Measurements from ENCODE around the gene DBF4B. TPM values are rescaled to one million over a fixed set of nuclear protein-coding genes. Genes with fewer than 3 reads are reported as not detected.

The DBF4B gene
- total and polyA plus RNA-seq, 8 donors = 1.0 to 5.5 (median 2.8) TPM

GRCh38 chr17:44767493-44767892, 59.0 kb downstream of the DBF4B start:
- Histone ChIP-seq H3K9me3 (no peaks in the 10 kb centered on the region), H3K27ac (no peak overlapping the region), H3K4me3 (no peak overlapping the region), H3K27me3 (no peaks in the 10 kb centered on the region), H3K36me3 (no peaks in the 10 kb centered on the region), H3K4me1 (no peaks in the 10 kb centered on the region)
- 46 to 47% methylated on average over 4 of the region's 4 CpGs for WGBS, 2 donors
- intact Hi-C loops (cut with DNase I) = no loop called here
- DNase-seq = peak in 1 of 6 donors; percentile 42
- no peak for FAIRE-seq
- TF ChIP-seq, protein P1, sequence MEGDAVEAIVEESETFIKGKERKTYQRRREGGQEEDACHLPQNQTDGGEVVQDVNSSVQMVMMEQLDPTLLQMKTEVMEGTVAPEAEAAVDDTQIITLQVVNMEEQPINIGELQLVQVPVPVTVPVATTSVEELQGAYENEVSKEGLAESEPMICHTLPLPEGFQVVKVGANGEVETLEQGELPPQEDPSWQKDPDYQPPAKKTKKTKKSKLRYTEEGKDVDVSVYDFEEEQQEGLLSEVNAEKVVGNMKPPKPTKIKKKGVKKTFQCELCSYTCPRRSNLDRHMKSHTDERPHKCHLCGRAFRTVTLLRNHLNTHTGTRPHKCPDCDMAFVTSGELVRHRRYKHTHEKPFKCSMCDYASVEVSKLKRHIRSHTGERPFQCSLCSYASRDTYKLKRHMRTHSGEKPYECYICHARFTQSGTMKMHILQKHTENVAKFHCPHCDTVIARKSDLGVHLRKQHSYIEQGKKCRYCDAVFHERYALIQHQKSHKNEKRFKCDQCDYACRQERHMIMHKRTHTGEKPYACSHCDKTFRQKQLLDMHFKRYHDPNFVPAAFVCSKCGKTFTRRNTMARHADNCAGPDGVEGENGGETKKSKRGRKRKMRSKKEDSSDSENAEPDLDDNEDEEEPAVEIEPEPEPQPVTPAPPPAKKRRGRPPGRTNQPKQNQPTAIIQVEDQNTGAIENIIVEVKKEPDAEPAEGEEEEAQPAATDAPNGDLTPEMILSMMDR (IDR thresholded peaks at IDR 0.05) = no peak
- no peak for ATAC-seq

DNA sequence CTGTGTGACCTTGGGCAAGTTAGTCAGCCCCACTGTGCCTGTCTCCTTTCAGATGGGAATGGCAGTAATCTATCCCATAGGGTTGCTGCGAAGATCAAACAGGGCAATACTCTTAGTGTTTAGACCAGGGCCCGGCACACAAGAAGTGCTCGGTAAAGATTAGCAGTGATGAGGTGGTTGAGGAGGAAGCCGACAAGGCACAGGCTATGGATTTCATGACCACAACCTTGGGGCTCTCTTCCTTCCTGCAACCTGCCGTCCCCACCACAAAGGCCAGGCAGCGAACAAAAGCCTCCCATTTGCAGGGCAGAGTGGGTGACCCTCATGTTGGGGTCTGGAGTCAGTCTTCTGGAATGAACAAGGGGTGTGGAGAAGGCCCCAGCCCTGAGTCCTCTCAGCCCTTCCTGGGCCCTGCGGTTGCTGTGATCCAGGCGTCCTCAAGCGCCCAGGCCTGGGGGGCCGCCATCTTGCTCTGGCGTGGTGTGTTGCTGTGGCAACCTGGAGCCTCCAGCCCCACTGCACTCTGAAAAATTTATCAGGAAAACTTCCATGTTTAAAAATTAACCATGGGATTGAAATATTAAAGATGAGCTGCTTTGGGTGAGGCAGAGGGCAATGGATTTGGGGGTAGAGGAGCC, 60.2 kb downstream of the DBF4B start:
- no peak for ATAC-seq
- intact Hi-C loops (cut with DNase I) = no loop called here
- Histone ChIP-seq H3K27ac (no peak overlapping the region), H3K4me1 (no peaks in the 10 kb centered on the region), H3K9me3 (no peaks in the 10 kb centered on the region), H3K36me3 (no peaks in the 10 kb centered on the region), H3K27me3 (no peaks in the 10 kb centered on the region), H3K4me3 (no peak overlapping the region)
- no peak for FAIRE-seq
- 77 to 78% methylated on average over 11 of the region's 11 CpGs for WGBS, 2 donors
- TF ChIP-seq, protein P1 (IDR thresholded peaks at IDR 0.05) = no peak
- DNase-seq = no peak

GRCh38 chr17:44769230-44769629, 60.8 kb downstream of the DBF4B start:
- WGBS, 2 donors = 47 to 49% methylated on average over 5 to 6 of the region's 6 CpGs
- H3K36me3 ChIP-seq = no peaks in the 10 kb centered on the region
- intact Hi-C loops (cut with DNase I) = no loop called here
- ATAC-seq (no peak), FAIRE-seq (no peak), DNase-seq (no peak)
- no peaks in the 10 kb centered on the region for H3K9me3 ChIP-seq
- no peak overlapping the region for H3K4me3 ChIP-seq
- H3K27me3 ChIP-seq = no peaks in the 10 kb centered on the region
- TF ChIP-seq, protein P1 (IDR thresholded peaks at IDR 0.05) = no peak
- no peaks in the 10 kb centered on the region for H3K4me1 ChIP-seq
- H3K27ac ChIP-seq = no peak overlapping the region

GRCh38 chr17:44769647-44770084, 61.2 kb downstream of the DBF4B start:
- no peaks in the 10 kb centered on the region for H3K27me3 ChIP-seq
- FAIRE-seq = no peak

More at GRCh38 chr17:44769647-44770084, 61.2 kb downstream of the DBF4B start:
- intact Hi-C loops (cut with DNase I) = loop anchor here in 1 of 3 donors (10.0 kb wide), 1 partner anchor 345 kb away; no protein-coding TSS in a partner anchor
- TF ChIP-seq, protein P1 (IDR thresholded peaks at IDR 0.05) = no peak
- DNase-seq = peak in 1 of 6 donors; percentile 57
- H3K36me3 ChIP-seq = no peaks in the 10 kb centered on the region
- H3K4me1 ChIP-seq = no peaks in the 10 kb centered on the region
- 49 to 53% methylated on average over 10 to 15 of the region's 15 CpGs for WGBS, 2 donors
- H3K4me3 ChIP-seq = no peak overlapping the region
- no peaks in the 10 kb centered on the region for H3K9me3 ChIP-seq
- H3K27ac ChIP-seq = no peak overlapping the region
- ATAC-seq = no peak

Data from pancreas (tissue), 10 donors.